ENCODE results near the gene BECN2. TPM values are rescaled to one million over a fixed set of nuclear protein-coding genes. Genes with fewer than 3 reads are reported as not detected.

The BECN2 gene
- total RNA-seq, 1 donor from 2014 or later, result not detected

GRCh38 chr1:241947354-241947753 lies 10.2 kb upstream of the BECN2 start:
- DNase-seq (ENCODE audit: low read depth), result no peak
- no peak for TF ChIP-seq CTCF (conservative IDR thresholded peaks at IDR 0.05; ENCODE audit: low read depth, low read length)
- H3K4me3 ChIP-seq (ENCODE audit: low read depth, low read length), result no peak overlapping the region

- H3K4me3 ChIP-seq (ENCODE audit: low read depth, low read length), result no peak overlapping the region
- no peak for DNase-seq (ENCODE audit: low read depth)
- no peak for TF ChIP-seq CTCF (conservative IDR thresholded peaks at IDR 0.05; ENCODE audit: low read depth, low read length)
These were observed 7.2 kb upstream of the BECN2 start for GRCh38 chr1:241950390-241950789.

- H3K4me3 ChIP-seq (ENCODE audit: low read depth, low read length), result no peak overlapping the region
- no peak for DNase-seq (ENCODE audit: low read depth)
- TF ChIP-seq CTCF (conservative IDR thresholded peaks at IDR 0.05; ENCODE audit: low read depth, low read length), result no peak
These were observed 4.6 kb downstream of the BECN2 start for GRCh38 chr1:241962153-241962552.

GRCh38 chr1:241963722-241964121 lies 6.2 kb downstream of the BECN2 start:
- no peak for DNase-seq (ENCODE audit: low read depth)
- H3K4me3 ChIP-seq (ENCODE audit: low read depth, low read length), result no peak overlapping the region
- TF ChIP-seq CTCF (conservative IDR thresholded peaks at IDR 0.05; ENCODE audit: low read depth, low read length), result no peak

GRCh38 chr1:241964550-241965282 lies 7.1 kb downstream of the BECN2 start:
- no peak for DNase-seq (ENCODE audit: low read depth)
- no peak overlapping the region for H3K4me3 ChIP-seq (ENCODE audit: low read depth, low read length)
- no peak for TF ChIP-seq CTCF (conservative IDR thresholded peaks at IDR 0.05; ENCODE audit: low read depth, low read length)

GRCh38 chr1:241968611-241969010 lies 11.0 kb downstream of the BECN2 start:
- no peak for TF ChIP-seq CTCF (conservative IDR thresholded peaks at IDR 0.05; ENCODE audit: low read depth, low read length)
- DNase-seq (ENCODE audit: low read depth), result no peak
- no peak overlapping the region for H3K4me3 ChIP-seq (ENCODE audit: low read depth, low read length)

Measured in epithelial cell of proximal tubule (primary cell).